Activated B cell treated with CpG ODN at 0.5 μM for 24 hours (primary cell): ENCODE measurements around the gene IER5L. TPM values are rescaled to one million over a fixed set of nuclear protein-coding genes. Genes with fewer than 3 reads are reported as not detected.

ENCODE experiments used
- ATAC-seq: fragments of 200-7000 bp; cut with Tn5 transposase; one replicate; pipeline ENCODE4 v1.10.0; 2021; ENCODE audit warnings: low read depth, mild to moderate bottlenecking, moderate library complexity
- CTCF ChIA-PET: fragments of 350-600 bp; sonication (Branson Sonifier 250); formaldehyde crosslinking; loops from one replicate; lab custom pipeline; 2021; ENCODE audit warnings: antibody characterized with exemption; lab: Charles Lee
- POLR2A ChIA-PET: fragments of 350-600 bp; sonication (Branson Sonifier 250); formaldehyde crosslinking; loops from one replicate; lab custom pipeline; 2021; ENCODE audit warnings: antibody characterized with exemption; lab: Charles Lee
- DNase-seq: peaks from one replicate; pipeline ENCODE4 v3.0.0; 2022
- H3K27ac Mint-ChIP-seq: one replicate; pipeline ENCODE4 v1.8.0; 2020; ENCODE audit warnings: mixed read lengths
- H3K27me3 Mint-ChIP-seq: one replicate; pipeline ENCODE4 v1.8.0; 2021; ENCODE audit warnings: mixed read lengths
- H3K36me3 Mint-ChIP-seq: one replicate; pipeline ENCODE4 v1.8.0; 2021; ENCODE audit warnings: low read depth, mixed read lengths
- H3K4me1 Mint-ChIP-seq: one replicate; pipeline ENCODE4 v1.8.0; 2021; ENCODE audit warnings: mixed read lengths
- H3K4me3 Mint-ChIP-seq: one replicate; pipeline ENCODE4 v1.8.0; 2020; ENCODE audit warnings: mild to moderate bottlenecking, mixed read lengths
- H3K9me3 Mint-ChIP-seq: one replicate; pipeline ENCODE4 v1.8.0; 2020; ENCODE audit warnings: mixed read lengths
- intact Hi-C: fragments of 100-400 bp; cut with micrococcal nuclease; formaldehyde crosslinking; loops from one replicate; pipeline ENCODE4 v1.15.1; 2024
- total RNA-seq: library from RNA; stranded (reverse); gene quantifications from 2 replicates; pipeline ENCODE4 v1.2.3, GENCODE V29; 2022
- TF ChIP-seq, protein P1 (sequence below): fragments of 200-600 bp; IDR thresholded peaks from one replicate; pipeline ENCODE4 v1.8.0; 2022; ENCODE audit warnings: antibody characterized with exemption, mild to moderate bottlenecking

Gene IER5L
- total RNA-seq, 1 donor from 2014 or later, result 1.9 TPM

DNA sequence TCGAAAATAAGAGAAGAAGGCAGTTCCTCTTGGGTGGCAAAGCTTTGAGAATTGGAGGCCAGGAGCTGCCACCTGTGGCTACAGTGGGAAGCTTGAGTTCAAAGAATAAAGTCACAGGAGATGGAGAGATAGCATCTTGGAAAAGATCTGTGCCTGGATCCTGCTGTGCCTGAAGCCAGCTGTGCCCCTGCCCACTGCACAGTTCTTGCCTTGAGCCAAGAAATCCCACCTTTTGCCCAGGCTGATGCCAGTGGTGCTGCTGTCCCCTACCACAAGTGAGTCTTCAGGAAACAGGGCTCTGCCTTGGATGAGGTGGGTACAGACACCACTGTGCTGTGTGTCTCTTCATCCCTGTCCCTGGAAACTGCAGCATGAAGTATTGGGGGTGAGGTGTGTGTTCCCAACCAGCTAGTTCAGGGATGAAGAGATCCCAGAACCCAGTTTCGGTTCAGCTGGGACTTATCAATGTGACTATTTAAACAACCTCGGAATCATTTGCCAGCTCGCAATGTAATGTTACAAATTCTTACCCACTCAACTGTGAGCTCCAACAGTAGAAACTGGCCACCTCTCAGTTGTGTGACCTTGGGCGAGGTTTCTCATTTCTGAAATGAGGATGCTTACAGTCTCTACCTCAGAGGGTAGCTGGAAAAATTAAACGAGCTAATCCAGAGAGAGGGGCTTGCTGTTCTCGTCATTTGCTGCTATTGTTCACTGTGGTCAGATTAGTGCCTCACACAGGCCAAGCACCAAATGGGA, 5.9 kb downstream of the IER5L start:
- TF ChIP-seq, protein P1, sequence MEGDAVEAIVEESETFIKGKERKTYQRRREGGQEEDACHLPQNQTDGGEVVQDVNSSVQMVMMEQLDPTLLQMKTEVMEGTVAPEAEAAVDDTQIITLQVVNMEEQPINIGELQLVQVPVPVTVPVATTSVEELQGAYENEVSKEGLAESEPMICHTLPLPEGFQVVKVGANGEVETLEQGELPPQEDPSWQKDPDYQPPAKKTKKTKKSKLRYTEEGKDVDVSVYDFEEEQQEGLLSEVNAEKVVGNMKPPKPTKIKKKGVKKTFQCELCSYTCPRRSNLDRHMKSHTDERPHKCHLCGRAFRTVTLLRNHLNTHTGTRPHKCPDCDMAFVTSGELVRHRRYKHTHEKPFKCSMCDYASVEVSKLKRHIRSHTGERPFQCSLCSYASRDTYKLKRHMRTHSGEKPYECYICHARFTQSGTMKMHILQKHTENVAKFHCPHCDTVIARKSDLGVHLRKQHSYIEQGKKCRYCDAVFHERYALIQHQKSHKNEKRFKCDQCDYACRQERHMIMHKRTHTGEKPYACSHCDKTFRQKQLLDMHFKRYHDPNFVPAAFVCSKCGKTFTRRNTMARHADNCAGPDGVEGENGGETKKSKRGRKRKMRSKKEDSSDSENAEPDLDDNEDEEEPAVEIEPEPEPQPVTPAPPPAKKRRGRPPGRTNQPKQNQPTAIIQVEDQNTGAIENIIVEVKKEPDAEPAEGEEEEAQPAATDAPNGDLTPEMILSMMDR, result no peak
- Mint-ChIP-seq H3K27me3 (peaks cover 15% of the 10 kb centered on the region), H3K27ac (no peak overlapping the region), H3K4me1 (peaks cover 25% of the 10 kb centered on the region), H3K4me3 (no peak overlapping the region), H3K9me3 (no peaks in the 10 kb centered on the region), H3K36me3 (no peaks in the 10 kb centered on the region)
- ATAC-seq (no peak), DNase-seq (no peak)
- intact Hi-C loops, result loop anchor here (10.0 kb wide), 1 partner anchor 243 kb away; no protein-coding TSS in a partner anchor
- ChIA-PET POLR2A (interaction anchor here (0.5 to 1.0 kb wide), 3 partner anchors 29 to 1407 kb away, joined by 3 to 5 read pairs (median 4); partner anchors contain the start of gene FUBP3), CTCF (interaction anchor here (0.7 to 4.9 kb wide), 10 partner anchors 10 to 452 kb away, joined by 3 to 84 read pairs (median 4); partner anchors contain the start of gene NTMT1)

DNA sequence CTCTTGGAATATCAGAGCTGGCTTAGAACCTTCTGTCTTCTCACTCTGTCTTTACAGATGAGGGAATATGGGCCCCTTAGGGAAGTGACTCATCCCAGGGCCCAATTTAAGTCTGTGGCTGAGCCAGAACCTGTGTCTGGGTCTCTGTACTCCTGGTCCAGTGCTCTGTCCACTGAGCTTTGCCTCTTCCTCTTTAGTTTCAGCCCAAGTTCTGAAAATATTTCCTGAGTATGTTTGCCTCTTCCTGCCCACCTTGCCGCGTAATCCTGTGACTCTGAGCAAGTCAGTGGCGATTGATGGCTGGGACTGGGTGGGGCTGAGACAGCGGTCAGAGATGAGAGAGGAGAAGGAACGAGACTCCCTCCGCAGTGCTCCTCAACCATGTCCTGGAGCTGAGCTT, 7.8 kb downstream of the IER5L start:
- Mint-ChIP-seq H3K4me3 (no peak overlapping the region), H3K27ac (no peak overlapping the region), H3K4me1 (peaks cover 19% of the 10 kb centered on the region), H3K27me3 (peaks cover 15% of the 10 kb centered on the region), H3K36me3 (no peaks in the 10 kb centered on the region), H3K9me3 (no peaks in the 10 kb centered on the region)
- TF ChIP-seq, protein P1, result no peak
- intact Hi-C loops, result loop anchor here (10.0 kb wide), 1 partner anchor 245 kb away; no protein-coding TSS in a partner anchor
- CTCF ChIA-PET, result interaction anchor here (1.4 kb wide), 2 partner anchors 27 to 30 kb away, joined by 4 read pairs; no protein-coding TSS in a partner anchor
- no peak for ATAC-seq
- POLR2A ChIA-PET, result interaction anchor here (0.6 to 1.0 kb wide), 3 partner anchors 27 to 30 kb away, joined by 3 read pairs; no protein-coding TSS in a partner anchor
- DNase-seq, result no peak

DNA sequence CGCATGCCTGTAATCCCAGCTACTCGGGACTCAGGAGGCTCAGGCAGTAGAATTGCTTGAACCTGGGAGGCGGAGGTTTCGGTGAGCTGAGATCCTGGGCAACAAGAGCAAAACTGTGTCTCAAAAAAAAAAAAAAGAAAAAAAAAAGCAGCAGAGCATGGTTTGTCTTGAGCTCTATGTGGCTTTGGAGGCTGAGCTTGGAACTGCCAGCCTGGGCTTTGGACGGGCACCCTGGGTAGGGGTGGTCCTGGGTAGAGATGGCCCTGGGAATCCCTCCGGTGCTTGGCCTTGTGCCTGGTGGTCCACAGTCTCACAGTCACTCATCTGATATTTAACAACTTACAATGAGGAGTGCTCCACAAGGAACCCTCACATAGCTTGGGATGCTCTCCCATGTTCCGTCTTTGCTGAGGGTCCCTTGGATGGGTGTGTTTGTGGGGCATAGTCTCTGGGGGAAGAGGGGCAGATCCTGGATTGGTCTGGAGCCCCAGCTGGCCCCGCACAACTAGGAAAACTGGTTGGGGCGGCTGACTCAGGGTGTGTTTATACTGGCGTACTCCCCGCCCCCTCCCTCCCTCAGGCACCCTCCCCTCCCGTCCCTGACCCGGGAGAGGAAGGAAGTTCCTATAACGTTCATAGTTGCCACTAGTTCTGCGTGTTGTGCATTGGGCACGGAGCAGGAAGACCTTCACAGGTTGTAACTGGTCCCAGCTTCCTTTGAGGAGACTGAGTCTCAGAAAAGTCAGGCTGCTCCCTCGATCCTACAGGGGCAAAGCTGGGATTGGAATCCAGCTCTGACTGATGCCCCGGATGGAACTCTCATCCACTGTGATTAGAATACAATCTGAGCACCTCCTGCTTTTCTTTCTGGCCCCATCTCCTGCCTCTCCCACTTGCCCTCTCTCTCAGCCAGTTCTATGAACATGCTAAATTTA, 11.2 kb downstream of the IER5L start:
- no peak overlapping the region for H3K27ac Mint-ChIP-seq
- no peaks in the 10 kb centered on the region for H3K36me3 Mint-ChIP-seq
- intact Hi-C loops, result no loop called here
- H3K4me3 Mint-ChIP-seq, result peak overlapping the region; percentile 28
- peaks cover 10% of the 10 kb centered on the region for H3K4me1 Mint-ChIP-seq
- ChIA-PET CTCF (interaction anchor here (1.1 to 2.3 kb wide), 4 partner anchors 8 to 458 kb away, joined by 3 to 5 read pairs (median 3); no protein-coding TSS in a partner anchor), POLR2A (interaction anchor here (0.7 kb wide), 3 partner anchors 25 to 529 kb away, joined by 3 to 5 read pairs (median 4); no protein-coding TSS in a partner anchor)
- peaks cover 3% of the 10 kb centered on the region for H3K27me3 Mint-ChIP-seq
- TF ChIP-seq, protein P1, result no peak
- H3K9me3 Mint-ChIP-seq, result no peaks in the 10 kb centered on the region
- no peak for DNase-seq
- no peak for ATAC-seq

DNA sequence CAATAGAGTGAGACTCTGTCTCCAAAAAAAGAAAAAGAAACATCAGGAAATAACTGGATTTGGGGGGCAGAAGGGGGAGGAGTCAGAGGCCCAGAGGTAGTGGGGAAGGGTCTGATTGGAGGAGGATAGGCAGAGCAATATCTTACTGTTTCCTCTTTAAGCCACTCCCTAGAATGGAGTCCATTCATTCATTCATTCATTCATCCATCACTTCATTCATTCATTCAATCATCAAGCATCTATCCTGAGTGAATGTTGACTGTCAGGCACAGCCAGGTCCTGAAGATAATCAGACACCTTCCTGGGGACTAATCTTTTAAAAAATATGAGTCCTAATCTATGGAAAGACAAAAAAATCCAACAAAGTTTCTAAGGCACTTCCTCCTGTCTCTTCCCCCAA, 12.9 kb downstream of the IER5L start:
- ATAC-seq, result no peak
- H3K4me1 Mint-ChIP-seq, result peaks cover 10% of the 10 kb centered on the region
- intact Hi-C loops, result no loop called here
- no peak overlapping the region for H3K27ac Mint-ChIP-seq
- ChIA-PET CTCF (interaction anchor here (1.5 to 2.3 kb wide), 2 partner anchors 22 to 23 kb away, joined by 3 to 5 read pairs; no protein-coding TSS in a partner anchor), POLR2A (no interaction called here)
- no peaks in the 10 kb centered on the region for H3K9me3 Mint-ChIP-seq
- no peak for DNase-seq
- H3K27me3 Mint-ChIP-seq, result peaks cover 2% of the 10 kb centered on the region
- H3K36me3 Mint-ChIP-seq, result no peaks in the 10 kb centered on the region
- TF ChIP-seq, protein P1, result no peak
- H3K4me3 Mint-ChIP-seq, result no peak overlapping the region
